Subcutaneous adipose tissue (tissue), 4 donors: ENCODE measurements around the gene NCSTN. TPM values are rescaled to one million over a fixed set of nuclear protein-coding genes. Genes with fewer than 3 reads are reported as not detected.

Experiments
- small RNA-seq: library from RNA; depleted of rRNA; stranded (forward); fragments of <200 nt; gene quantifications from one replicate; pipeline ENCODE3, GENCODE V24; 2016
- total RNA-seq, 4 donors: library from RNA; depleted of rRNA; stranded (reverse); fragments of >200 nt; gene quantifications; one replicate each; pipeline ENCODE4 v1.1.0, GENCODE V29; 2016
- TF ChIP-seq, protein P1 (sequence below): fragments of 450-650 bp; IDR thresholded peaks from one replicate; pipeline ENCODE4 v1.5.1; 2016; ENCODE audit warnings: low read depth, mild to moderate bottlenecking, control low read depth, antibody characterized with exemption, moderate library complexity

The NCSTN gene
- total RNA-seq, 4 donors from 2014 or later, result 78.7 to 113 (median 88.8) TPM

DNA sequence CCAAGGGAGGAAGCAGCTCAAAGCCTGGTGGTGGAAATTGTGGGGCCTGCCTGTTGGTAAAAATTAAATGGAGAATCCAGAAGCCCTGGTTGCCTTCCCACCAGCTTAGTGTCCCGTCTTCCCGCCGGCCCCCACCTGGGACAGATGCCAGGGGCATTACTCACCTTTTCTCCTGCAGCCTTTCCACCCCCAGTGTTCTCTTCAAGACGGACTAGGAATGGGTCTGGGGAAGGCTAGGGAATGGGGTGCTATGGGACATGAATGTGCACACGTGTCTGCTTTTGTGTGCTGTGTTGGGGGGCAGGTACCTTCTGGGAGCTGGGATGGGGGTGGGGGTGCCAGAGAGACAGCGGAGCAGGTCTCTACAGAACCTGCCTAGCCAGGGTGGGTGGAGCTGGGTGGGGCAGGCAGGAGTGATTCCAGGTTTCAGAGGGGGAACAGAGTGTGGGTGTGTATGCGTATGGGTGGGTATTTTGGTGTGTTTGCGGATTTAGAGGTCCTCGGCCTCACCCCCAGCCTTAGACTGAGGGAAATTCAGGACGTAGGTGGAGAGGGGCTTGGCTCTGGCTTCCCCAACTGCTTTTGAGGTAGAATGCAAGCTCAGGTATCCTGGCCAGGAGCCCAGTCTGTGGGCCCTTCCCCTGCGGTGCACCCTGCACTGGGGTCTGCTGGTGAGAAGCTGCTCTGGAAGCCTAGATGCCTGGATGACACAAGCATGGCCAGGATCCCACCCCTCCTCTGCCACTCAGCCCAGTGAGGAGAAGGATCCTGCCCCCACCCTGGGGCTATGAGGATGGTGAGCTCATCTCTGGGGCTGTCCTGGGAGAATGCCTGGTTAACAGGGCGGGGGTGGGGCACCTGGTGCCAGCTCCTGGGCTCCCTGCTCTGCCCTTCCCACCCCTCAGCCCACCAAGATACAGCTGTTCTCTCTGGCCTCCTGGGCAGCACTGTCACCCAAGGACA, 64.9 kb downstream of the NCSTN start:
- TF ChIP-seq, protein P1, sequence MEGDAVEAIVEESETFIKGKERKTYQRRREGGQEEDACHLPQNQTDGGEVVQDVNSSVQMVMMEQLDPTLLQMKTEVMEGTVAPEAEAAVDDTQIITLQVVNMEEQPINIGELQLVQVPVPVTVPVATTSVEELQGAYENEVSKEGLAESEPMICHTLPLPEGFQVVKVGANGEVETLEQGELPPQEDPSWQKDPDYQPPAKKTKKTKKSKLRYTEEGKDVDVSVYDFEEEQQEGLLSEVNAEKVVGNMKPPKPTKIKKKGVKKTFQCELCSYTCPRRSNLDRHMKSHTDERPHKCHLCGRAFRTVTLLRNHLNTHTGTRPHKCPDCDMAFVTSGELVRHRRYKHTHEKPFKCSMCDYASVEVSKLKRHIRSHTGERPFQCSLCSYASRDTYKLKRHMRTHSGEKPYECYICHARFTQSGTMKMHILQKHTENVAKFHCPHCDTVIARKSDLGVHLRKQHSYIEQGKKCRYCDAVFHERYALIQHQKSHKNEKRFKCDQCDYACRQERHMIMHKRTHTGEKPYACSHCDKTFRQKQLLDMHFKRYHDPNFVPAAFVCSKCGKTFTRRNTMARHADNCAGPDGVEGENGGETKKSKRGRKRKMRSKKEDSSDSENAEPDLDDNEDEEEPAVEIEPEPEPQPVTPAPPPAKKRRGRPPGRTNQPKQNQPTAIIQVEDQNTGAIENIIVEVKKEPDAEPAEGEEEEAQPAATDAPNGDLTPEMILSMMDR, result no peak

Small RNA genes within 50 kb of the gene (small RNA-seq; reads per million reads assigned to genes)
- 0.49 reads per million for gene RF00019
- gene RNU4-42P, result not detected

Other genes starting within 250 kb of the NCSTN start
- 10 to 100 TPM in 3 of 4 donors, 1 to 10 TPM in 1; 6.4 to 28.8 (median 18.7) TPM for gene IGSF8, start 244.8 kb upstream of the NCSTN start, total RNA-seq
- gene ATP1A2, start 227.6 kb upstream of the NCSTN start, total RNA-seq, result 100 to 1,000 TPM in 2 of 4 donors, 10 to 100 TPM in 2; 13.4 to 150 (median 88.9) TPM
- under 1 TPM in 1 of 4 donors, not detected in 3; 0.22 TPM for gene ATP1A4, start 191.8 kb upstream of the NCSTN start, total RNA-seq
- gene CASQ1, start 152.8 kb upstream of the NCSTN start, total RNA-seq, result under 1 TPM in 2 of 4 donors, not detected in 2; 0.44 to 0.75 TPM
- gene PEA15, start 138.0 kb upstream of the NCSTN start, total RNA-seq, result 100 to 1,000 TPM in 3 of 4 donors, 10 to 100 TPM in 1; 89.7 to 144 (median 124) TPM
- 100 to 1,000 TPM; 103 to 198 (median 154) TPM for gene DCAF8, start 80.8 kb upstream of the NCSTN start, total RNA-seq
- gene PEX19, start 58.2 kb upstream of the NCSTN start, total RNA-seq, result 100 to 1,000 TPM; 134 to 201 (median 144) TPM
- 100 to 1,000 TPM; 140 to 186 (median 150) TPM for gene COPA, start 133 bp upstream of the NCSTN start, total RNA-seq
- 1 to 10 TPM in 1 of 4 donors, under 1 TPM in 1, not detected in 2; 0.17 to 1.5 TPM for gene NHLH1, start 23.7 kb downstream of the NCSTN start, total RNA-seq
- gene VANGL2, start 57.2 kb downstream of the NCSTN start, total RNA-seq, result 1 to 10 TPM in 1 of 4 donors, under 1 TPM in 2, not detected in 1; 0.44 to 1.4 (median 0.98) TPM
- gene SLAMF6, start 179.9 kb downstream of the NCSTN start, total RNA-seq, result 1 to 10 TPM in 3 of 4 donors, under 1 TPM in 1; 0.65 to 7.0 (median 1.7) TPM
- 10 to 100 TPM in 3 of 4 donors, 1 to 10 TPM in 1; 9.4 to 67.0 (median 25.7) TPM for gene CD84, start 236.1 kb downstream of the NCSTN start, total RNA-seq